Peyer's patch (tissue), 4 donors: ENCODE data around the gene C13orf46.

Experiments used
- POLR2A ChIP-seq, 2 donors: fragments of 450-650 bp; IDR thresholded peaks; one replicate each; pipeline ENCODE4 v1.5.1; 2017; ENCODE audit warnings: antibody characterized with exemption in 2 of 2, mild to moderate bottlenecking in 2 of 2, moderate library complexity in 2 of 2
- TF ChIP-seq, protein P1 (sequence below), 6 experiments: fragments of 450-650 bp in 4 of 6; fragments of 200-600 bp in 2 of 6; sonication (generic) in 1 of 6; IDR thresholded peaks; one replicate each; pipeline ENCODE4 v1.5.1; 2017 to 2019; ENCODE audit warnings: antibody characterized with exemption in 6 of 6, mild to moderate bottlenecking in 3 of 6, moderate library complexity in 1 of 6

DNA sequence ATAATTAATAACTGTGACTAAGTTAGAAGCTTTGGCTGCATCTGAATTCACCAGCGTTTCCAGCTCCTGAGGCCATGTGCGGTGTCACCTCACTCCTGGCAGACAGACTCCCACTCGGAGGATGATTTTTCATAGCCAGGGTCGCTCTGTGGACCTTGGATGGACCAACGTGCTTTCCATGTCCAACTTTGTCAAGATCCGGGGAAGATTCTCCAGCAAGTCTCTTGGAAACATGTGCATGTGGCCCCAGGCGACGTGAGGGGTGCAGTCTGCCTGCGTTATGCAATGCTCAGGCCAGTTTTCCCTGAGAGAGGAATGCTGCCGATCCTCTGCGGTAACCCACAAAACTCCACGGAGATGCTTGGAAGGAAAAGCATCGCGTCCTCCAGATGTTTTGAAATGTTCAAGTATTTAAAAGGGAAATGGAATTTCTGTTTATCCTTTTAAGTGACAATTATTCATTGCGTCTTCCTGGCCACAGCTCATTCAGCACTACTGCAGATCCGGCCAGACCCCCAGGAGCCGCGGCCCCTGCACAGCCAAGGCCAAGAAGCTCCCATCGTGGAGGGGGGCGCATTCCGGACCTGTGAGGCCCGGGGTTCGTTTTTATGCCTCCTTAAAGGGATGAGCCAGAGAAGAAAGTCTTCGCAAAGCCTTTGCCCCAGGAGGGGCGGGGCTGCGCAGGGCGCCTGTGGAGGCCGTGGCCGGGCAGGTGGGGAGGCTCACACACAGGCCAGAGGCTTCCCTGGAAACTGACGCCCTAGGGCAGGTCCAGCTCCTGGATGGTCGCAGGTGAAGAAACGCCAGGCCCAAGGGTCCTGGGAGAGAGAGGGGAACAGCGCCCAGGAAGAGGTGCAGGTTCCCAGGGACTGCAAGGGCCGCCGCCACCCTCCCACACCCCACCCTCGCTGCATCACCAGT lies 46.0 kb downstream of the C13orf46 start:
- TF ChIP-seq, protein P1, sequence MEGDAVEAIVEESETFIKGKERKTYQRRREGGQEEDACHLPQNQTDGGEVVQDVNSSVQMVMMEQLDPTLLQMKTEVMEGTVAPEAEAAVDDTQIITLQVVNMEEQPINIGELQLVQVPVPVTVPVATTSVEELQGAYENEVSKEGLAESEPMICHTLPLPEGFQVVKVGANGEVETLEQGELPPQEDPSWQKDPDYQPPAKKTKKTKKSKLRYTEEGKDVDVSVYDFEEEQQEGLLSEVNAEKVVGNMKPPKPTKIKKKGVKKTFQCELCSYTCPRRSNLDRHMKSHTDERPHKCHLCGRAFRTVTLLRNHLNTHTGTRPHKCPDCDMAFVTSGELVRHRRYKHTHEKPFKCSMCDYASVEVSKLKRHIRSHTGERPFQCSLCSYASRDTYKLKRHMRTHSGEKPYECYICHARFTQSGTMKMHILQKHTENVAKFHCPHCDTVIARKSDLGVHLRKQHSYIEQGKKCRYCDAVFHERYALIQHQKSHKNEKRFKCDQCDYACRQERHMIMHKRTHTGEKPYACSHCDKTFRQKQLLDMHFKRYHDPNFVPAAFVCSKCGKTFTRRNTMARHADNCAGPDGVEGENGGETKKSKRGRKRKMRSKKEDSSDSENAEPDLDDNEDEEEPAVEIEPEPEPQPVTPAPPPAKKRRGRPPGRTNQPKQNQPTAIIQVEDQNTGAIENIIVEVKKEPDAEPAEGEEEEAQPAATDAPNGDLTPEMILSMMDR (IDR thresholded peaks at IDR 0.05), result no peak
- no peak for TF ChIP-seq POLR2A (IDR thresholded peaks at IDR 0.05)
